Colonic mucosa (tissue), 4 donors: ENCODE results near the gene WDFY4. TPM values are rescaled to one million over a fixed set of nuclear protein-coding genes. Genes with fewer than 3 reads are reported as not detected.

Experiments
- DNase-seq: peaks from one replicate; pipeline ENCODE4 v3.0.0-alpha.2; 2020
- H3K27ac ChIP-seq: fragments of 200-600 bp; one replicate; pipeline ENCODE4 v1.8.0; 2021
- H3K27me3 ChIP-seq: fragments of 200-600 bp; one replicate; pipeline ENCODE4 v1.8.0; 2021
- H3K36me3 ChIP-seq: fragments of 200-600 bp; one replicate; pipeline ENCODE4 v1.8.0; 2021
- H3K4me1 ChIP-seq: fragments of 200-600 bp; one replicate; pipeline ENCODE4 v1.8.0; 2021; ENCODE audit warnings: mild to moderate bottlenecking
- H3K4me3 ChIP-seq: fragments of 200-600 bp; one replicate; pipeline ENCODE4 v1.8.0; 2021
- H3K9ac ChIP-seq, 2 donors: one replicate each; pipeline ENCODE4 v1.7.0; 2013; ENCODE audit warnings: control low read depth in 2 of 2, low read depth in 2 of 2, low read length in 2 of 2
- H3K9me3 ChIP-seq: fragments of 200-600 bp; one replicate; pipeline ENCODE4 v1.8.0; 2021
- intact Hi-C: fragments of 100-400 bp; cut with DNase I; formaldehyde crosslinking; loops from one replicate; pipeline ENCODE4 v1.14.1; 2022
- microRNA-seq: library from miRNA; unstranded; fragments of <30 nt; microRNA quantifications from one replicate; pipeline ENCODE4, GENCODE V29; 2019
- total RNA-seq, 2 donors: library from RNA; stranded (reverse); fragmentation: NEBNext Ultra II Directional in 1 of 2; extraction: Animal tissue kit (Norgen Biotek cat#: 25700) in 1 of 2; gene quantifications; one replicate each; pipeline ENCODE4 v1.2.1, GENCODE V29; 2021
- TF ChIP-seq, protein P1 (sequence below): fragments of 200-600 bp; IDR thresholded peaks from one replicate; pipeline ENCODE4 v1.8.0; 2022; ENCODE audit warnings: antibody characterized with exemption, mild to moderate bottlenecking
- donor health status: healthy.
- donor health status: DM: no; HTN: no; CAD: no.
- donor health status: DM: no; HTN: no; CAD: no.

The WDFY4 gene
- total RNA-seq, 2 donors from 2014 or later: 1.5 to 1.6 TPM

DNA sequence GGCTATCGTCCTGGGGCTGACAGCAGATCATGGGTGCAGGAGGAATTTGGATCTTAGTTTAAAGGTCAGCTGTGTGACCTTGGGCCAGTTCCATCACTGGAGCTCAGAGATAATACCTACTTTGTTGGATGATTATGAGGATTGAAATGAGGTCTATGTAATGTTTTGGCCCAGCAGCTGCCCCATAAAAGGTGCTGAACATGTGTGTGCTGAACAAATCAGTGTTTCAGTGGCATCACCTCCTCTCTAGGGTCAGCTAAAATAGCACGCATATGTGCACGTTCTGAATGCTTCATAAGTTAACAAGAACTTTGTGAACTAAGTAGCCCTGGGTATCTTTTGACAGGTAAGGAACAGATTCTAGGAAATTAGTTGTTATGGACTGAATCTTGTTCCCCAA, 339.8 kb downstream of the WDFY4 start:
- H3K27ac ChIP-seq: peak overlapping the region; percentile 5
- TF ChIP-seq, protein P1, sequence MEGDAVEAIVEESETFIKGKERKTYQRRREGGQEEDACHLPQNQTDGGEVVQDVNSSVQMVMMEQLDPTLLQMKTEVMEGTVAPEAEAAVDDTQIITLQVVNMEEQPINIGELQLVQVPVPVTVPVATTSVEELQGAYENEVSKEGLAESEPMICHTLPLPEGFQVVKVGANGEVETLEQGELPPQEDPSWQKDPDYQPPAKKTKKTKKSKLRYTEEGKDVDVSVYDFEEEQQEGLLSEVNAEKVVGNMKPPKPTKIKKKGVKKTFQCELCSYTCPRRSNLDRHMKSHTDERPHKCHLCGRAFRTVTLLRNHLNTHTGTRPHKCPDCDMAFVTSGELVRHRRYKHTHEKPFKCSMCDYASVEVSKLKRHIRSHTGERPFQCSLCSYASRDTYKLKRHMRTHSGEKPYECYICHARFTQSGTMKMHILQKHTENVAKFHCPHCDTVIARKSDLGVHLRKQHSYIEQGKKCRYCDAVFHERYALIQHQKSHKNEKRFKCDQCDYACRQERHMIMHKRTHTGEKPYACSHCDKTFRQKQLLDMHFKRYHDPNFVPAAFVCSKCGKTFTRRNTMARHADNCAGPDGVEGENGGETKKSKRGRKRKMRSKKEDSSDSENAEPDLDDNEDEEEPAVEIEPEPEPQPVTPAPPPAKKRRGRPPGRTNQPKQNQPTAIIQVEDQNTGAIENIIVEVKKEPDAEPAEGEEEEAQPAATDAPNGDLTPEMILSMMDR: no peak
- no peak for DNase-seq
- no peaks in the 10 kb centered on the region for H3K36me3 ChIP-seq
- intact Hi-C loops: no loop called here
- H3K27me3 ChIP-seq: no peaks in the 10 kb centered on the region
- H3K4me1 ChIP-seq: no peaks in the 10 kb centered on the region
- no peak overlapping the region for H3K9ac ChIP-seq
- H3K4me3 ChIP-seq: no peak overlapping the region
- H3K9me3 ChIP-seq: no peaks in the 10 kb centered on the region

DNA sequence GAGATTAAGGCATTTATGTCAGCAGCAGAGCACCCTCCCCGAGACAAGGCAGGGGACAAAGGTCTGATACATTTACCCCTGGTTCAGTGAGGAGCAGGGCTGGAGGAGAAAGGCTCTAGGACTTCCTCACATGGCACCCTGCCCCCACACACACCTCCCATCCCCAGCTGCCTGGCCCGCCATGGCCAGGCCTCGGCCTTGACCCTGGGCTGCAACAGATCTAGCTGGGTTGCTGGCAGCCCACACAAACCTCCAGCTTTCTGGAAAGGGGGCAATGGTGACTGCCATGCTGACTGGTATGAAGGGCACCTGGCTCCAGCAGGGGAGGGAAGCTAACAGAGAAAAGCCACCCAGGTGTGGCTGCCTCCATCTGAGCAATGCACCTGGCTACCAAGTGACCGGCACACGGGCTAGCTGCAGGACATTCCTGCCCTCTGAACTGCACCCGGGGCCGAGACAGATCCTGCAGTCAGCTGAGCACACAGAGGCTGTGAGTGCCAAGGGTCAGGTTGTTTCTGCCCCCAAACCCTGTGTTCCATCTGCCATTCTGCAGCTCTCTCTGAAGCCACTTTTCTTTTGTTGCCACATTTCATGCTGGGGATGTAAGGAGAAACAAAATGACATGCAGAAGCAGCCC, 340.8 kb downstream of the WDFY4 start:
- H3K27ac ChIP-seq: no peak overlapping the region
- no peaks in the 10 kb centered on the region for H3K9me3 ChIP-seq
- no peak for DNase-seq
- H3K36me3 ChIP-seq: no peaks in the 10 kb centered on the region
- intact Hi-C loops: no loop called here
- H3K4me1 ChIP-seq: no peaks in the 10 kb centered on the region
- TF ChIP-seq, protein P1: no peak
- no peak overlapping the region for H3K4me3 ChIP-seq
- H3K9ac ChIP-seq: no peak overlapping the region
- H3K27me3 ChIP-seq: no peaks in the 10 kb centered on the region

DNA sequence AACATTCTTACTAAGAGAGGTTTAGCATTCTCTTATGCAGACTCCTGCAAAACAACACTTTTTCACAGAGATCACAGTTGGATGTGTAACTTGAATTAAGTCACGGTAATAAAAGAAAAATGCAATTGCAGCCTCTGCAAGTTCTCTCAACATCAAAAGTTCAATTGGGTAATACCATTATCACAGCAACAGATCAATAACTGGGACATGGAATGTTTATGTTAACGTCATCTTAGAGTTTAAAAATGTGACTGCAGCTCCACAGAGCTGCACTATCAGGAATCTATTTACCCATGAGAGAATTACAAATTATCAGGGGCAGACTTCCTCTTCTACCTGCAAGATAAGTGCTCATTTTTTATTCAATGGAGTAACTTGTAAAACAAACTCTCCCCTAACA, 344.0 kb downstream of the WDFY4 start:
- no peak for DNase-seq
- TF ChIP-seq, protein P1: no peak
- H3K4me3 ChIP-seq: no peak overlapping the region
- intact Hi-C loops: no loop called here
- H3K9ac ChIP-seq: no peak overlapping the region
- no peak overlapping the region for H3K27ac ChIP-seq
- H3K9me3 ChIP-seq: no peaks in the 10 kb centered on the region
- H3K36me3 ChIP-seq: no peaks in the 10 kb centered on the region
- no peaks in the 10 kb centered on the region for H3K27me3 ChIP-seq
- no peaks in the 10 kb centered on the region for H3K4me1 ChIP-seq

DNA sequence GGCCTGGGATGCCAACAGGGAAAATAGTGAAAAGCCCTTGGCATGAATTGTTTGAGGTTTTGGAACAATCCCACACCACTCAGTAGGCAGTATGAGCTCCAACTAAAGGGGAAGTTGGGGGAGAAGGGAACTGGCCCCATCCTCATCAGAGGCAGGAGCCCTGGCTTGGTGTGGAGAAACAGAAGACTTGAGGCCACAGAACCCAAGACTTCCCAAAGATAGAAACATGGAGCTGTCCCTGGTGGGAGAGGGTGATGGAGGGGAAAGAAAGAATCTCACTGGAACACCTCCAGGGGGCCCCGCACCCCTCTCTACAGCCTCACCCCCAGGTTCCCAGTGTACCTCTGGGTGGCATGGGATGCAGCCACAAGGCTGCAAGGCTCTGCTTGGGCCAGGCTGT, 345.0 kb downstream of the WDFY4 start:
- intact Hi-C loops: no loop called here
- Histone ChIP-seq H3K4me1 (no peaks in the 10 kb centered on the region), H3K27ac (no peak overlapping the region), H3K36me3 (no peaks in the 10 kb centered on the region), H3K4me3 (no peak overlapping the region), H3K9ac (no peak overlapping the region), H3K27me3 (no peaks in the 10 kb centered on the region), H3K9me3 (no peaks in the 10 kb centered on the region)
- no peak for DNase-seq
- TF ChIP-seq, protein P1: no peak

Small RNA genes lying within 50 kb of the gene (microRNA-seq; reads per million reads assigned to microRNA genes)
- not detected for gene MIR4294

Other genes starting within 250 kb of the WDFY4 start
- gene ARHGAP22, start 79.8 kb upstream of the WDFY4 start, total RNA-seq: 1 to 10 TPM in 1 of 2 donors, under 1 TPM in 1; 0.86 to 1.6 TPM